Activated gamma-delta T cell treated with Interleukin-2 at 50 U/mL for 16 hours (primary cell): ENCODE measurements around the gene GDPD2.

ENCODE experiments used
- DNase-seq: peaks from one replicate; pipeline ENCODE4 v3.0.0-alpha.2; 2020

Gene GDPD2

DNA sequence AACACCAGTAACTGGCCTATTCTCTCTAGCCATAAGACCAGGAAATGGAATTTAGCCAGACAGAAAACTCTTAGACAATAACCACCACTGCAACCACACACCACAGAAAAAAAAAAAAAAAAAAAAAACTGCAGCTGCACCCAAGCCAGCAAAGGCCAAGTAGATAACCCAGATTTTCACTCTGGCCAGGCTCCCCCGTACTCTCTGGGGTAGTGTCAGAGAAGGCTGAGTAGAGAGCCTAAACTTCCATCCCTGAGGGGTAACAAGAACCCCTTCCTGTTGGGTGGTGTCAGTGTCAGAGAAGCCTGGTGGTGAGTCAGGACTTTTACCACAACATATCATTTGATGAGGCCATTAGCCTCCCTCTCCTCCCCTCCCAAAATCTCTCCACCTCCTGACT lies 15.9 kb downstream of the GDPD2 start:
- DNase-seq: no peak

DNA sequence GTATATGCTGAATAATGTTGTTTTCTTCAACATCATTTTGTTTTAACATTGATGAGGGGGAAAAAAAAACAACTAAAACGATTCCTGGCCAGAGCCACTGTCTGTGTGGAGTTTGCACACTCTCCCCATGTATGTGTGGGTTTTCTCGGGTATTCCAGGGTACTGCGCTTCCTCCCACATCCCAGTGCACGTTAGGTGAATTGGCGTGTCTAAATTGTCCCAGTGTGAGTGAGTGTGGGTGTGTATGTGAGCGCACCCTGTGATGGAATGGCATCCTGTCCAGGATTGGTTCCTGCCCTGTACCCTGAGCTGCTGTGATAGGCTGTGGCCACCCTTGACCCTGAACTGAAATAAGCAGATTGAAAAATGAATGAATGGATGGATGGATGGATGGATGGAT lies 19.1 kb downstream of the GDPD2 start:
- no peak for DNase-seq

DNA sequence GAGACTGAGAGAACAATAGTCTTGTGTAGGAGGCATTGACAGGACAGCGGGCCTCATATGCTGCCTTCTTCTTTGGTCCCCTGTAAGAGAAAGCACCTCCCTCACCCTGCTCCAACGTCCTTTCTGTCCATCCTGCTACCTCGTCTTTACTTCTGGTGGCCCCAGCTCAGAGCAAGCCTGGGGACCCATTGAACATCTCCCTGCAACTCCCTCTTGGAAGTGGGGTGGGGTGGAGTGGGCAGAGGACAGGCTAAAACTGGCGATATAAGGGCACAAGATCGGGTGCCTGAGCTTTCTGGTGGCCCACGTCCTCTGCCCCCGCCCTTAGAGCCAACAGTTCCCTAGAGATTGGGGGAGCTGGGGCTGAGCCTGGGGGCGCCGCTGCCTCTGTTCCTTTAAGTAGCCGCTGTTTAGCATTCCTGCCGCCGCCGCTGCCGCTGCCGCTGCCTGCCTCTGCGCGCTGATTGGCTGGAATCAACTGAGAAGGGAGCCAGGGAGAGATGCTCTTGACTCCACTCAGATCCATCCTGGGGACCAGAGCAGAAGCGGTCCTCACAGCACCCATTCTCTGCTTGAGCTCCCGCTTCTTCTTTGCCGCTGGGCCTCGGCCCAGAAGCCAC lies 21.3 kb downstream of the GDPD2 start, which contains the start of gene DLG3:
Gene DLG3 (plus strand): TSS at position 510 of the 620 bp plus-strand sequence. CDS start 367 bp downstream, outside the sequence.
- no peak for DNase-seq

DNA sequence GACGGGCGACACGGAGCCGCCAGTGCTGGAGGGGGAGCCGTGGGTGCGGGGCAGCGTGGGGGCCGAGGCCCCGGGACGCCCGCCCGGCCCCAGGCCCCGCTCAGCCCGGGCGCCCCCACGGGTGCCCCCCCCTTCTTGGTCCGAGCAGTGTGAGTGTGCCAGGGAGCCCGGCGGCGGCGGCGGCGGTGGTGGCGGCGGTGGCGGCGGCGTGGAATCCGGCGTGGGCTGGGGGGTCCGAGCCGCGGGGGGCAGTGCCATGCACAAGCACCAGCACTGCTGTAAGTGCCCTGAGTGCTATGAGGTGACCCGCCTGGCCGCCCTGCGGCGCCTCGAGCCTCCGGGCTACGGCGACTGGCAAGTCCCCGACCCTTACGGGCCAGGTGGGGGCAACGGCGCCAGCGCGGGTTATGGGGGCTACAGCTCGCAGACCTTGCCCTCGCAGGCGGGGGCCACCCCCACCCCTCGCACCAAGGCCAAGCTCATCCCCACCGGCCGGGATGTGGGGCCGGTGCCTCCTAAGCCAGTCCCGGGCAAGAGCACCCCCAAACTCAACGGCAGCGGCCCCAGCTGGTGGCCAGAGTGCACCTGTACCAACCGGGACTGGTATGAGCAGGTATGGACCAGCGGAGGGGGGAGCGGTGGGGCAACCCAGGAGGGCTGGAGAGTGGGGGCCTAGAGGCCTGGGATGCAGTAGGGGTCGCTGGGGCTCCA lies 22.0 kb downstream of the GDPD2 start:
- no peak for DNase-seq

DNA sequence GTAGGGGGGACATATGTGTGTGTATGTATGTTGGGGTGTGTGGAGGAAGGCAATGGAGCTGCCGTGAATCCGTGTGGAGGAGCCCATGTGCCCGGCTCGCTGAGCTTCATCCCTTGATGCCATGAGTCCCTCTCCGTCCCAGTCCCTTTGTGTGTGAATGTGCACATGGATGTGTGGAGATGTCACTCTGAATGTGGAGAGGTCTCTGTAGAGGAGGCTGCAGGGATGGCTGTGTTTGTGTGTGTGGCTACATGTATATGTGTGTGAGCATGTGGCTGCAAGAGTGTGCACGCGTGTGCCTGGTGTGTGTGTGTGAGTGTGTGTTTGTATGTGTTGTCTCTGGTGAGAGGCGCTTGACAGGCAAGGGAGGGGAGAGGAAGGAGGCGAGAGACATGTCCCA lies 22.8 kb downstream of the GDPD2 start:
- DNase-seq: no peak

DNA sequence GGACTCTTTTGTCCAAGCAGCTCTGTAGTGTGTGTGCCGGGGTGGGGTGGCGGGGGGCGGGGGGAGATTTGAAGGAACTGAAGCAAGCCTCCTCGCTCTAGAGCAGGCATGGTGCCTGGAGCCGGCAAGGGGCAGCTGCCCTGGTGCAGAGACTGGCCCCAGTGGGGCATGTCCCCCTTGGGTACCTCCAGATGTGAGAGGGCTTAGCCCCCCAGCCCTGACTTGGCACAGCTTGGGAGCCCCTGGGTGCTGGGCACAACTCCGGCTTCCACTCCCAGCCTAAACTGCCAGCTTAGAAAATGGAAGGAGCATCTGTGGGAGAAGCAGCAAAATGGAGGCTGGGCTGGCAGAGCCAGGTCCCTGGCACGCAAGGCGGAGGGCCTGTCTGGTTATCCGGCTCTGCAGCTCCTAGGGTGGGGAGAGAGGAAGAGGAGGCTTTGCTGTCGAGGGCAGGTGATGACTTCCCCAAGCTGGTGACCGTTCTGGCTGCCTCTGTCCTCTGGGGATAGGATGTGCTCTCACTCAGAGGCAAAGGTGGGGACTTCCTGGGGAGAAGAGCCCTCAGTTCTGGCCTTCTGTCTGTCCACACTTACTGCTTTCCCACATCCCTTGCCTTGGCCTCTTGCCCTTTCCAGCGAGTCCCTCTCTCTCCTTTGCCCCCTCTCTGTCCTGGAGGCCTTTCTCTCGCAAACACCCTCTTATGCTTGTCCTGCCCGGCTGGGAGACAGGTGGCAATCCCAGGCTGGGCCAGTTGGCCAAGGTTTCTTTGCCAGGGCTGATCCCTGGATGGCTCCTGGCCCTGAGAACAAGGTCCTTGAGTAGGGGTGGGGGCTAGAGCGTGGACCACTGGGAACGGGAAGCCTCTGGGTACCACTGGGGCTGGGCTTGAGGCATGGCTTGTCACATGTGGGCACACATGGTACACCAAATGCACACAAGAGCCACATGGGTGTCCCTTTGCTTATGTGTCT lies 23.6 kb downstream of the GDPD2 start:
- DNase-seq: no peak

DNA sequence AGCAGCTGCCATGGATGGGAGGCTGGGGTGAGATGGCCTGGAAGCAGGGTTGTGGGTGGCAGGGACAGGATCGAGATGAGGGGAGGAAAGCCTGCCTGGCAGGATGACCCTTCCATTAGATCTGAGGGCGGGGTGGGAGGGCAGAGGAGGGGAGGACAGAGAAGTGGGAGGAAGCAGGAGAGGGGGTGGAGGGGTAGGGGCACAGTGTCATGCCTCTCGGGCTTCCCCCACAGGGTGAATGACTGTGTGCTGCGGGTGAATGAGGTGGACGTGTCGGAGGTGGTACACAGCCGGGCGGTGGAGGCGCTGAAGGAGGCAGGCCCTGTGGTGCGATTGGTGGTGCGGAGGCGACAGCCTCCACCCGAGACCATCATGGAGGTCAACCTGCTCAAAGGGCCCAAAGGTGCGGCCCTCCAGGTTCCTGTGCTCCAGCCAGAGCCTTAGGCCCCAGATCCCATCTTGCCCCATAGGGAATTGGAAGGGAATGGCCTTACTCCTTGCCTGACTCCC lies 26.4 kb downstream of the GDPD2 start:
- DNase-seq: no peak

DNA sequence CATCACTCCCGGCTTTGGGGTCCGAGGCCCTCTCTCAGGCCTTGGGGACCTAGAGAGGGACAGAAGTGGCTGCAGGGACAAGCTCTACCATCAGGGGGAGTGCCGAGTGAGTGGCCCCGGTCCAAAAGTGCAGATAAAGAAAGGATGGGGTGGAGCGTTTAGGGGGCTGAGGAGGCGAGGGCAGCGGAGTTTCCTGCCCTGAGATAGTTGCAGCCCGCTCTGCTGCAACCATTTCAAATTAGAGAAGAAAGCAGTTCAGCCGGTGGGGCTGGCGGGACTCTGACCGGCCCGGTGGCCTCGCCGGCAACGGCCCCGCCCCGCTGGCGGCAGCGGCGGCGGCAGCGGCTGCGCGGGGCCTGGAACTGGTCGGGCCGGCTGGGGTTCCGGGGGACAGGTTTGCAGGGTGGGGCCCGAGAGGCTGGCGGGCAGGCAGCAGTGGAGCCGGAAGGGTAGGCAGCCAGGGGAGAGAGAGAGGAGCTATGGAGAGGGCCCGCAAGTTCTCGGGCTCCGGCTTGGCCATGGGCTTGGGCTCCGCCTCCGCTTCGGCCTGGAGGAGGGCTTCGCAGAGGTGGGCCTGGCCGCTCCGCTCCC lies 29.1 kb downstream of the GDPD2 start:
- DNase-seq: peak; percentile 56

DNA sequence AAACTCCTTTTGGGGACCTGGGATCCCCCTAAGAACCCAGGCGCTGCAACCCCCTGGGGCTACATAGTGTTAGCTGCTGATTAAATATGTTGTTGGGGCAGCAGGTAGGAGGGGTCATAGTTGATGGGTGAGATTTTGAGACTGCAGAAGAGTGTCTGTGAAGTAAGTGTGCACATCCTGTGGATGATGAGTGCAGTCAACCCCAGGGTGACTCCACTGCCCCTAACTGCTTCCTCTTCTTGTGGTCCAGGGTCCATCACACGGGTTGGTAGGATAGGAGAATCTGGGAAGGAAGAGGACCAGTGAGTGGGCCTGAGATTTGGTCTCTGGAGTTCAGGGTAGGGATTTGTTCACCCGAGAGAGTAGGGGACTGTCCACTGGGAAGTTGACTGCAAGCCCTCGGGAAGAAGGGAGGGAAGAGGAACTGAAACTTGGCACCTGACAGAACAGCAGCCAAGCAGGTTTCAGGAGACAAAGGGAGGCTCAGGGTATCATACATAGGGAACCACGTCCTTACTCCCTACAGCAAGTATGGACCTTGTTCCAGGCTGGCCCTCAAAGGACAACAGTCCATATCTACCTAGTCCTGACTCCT lies 30.0 kb downstream of the GDPD2 start:
- DNase-seq: no peak

DNA sequence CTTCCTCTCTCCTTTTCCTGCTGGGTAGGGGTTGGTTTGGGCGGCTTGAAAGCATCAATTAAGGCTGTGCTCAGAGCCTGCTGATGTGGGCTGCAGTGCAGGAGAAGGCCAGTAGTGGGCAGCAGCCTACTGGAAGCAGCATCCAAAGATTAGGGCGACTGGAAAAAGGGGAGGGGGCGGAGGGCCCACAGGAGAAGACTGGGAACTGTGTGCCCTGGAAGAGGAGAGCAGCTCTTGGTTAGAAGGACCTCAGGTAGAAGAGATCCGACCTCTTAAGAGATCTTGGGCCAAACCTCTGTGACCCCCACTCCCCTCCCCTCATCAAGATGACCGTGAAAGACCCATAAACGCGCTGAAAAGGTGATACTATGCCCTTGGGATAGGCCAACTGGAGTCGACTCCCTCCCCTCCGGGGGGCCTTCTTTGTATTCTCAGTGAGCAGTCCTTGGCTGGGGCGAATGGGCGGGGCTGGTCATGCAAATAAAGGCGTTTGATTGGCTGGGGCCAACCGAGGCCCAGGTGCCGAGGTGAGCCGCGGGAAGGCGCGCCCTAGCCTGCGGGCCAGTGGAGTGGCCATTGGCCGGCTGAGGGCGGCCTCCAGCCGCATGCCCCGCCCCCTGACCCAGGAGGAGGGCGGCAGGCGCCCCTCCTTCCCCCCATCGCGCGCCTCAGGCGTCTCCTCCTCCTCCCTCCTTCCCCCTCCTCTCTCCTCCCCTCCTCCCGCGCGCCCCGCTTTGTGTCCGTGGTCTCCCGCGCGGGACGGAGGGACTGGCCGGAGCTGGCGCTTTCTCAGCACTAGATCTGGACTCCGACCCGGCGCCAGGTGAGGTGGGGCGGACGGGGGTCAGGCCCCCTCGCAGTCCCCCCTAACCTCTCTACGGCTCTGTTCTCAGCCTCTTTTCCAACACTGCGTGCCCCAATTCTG lies 31.6 kb downstream of the GDPD2 start:
- DNase-seq: peak; percentile 61

DNA sequence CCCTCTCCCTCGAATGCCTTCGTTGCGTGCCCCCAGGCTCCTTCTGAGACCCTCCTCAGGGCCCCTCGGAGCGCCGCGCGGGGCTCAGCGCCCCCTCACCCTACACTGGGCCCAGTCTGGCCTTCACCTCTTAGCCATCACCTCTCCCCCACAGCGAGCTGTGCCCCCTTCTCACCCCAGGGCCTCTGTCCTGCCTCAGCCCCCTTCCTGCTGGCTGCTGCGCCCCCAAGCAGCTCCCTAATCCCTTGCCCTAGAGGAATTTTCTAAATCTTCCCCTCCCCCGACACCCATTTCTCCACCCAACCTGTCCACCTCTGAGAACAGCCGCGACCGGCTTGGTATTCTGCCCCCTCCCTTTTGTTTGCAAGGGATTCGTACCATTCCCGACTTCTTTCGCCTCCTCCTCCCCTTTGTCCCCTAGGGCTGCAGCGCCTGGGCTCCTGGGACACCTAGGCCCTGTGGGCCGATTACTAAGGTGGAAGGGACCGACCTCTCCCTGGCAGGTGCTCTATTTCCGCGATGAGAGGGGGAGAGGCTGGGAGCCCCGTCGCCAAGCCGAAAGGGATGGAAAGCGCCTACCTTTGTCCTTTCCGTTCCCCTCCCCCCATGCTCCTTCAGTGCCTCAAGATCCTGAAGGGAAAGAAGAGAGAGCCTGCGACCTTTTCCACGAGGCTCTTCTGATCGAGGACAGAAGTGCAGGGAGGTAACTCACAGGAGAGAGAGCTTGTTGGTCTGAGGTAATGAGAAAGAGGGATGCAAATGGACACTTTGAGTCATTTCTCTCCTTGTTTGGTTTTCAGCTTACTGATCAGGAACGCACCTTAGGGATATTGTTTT lies 32.5 kb downstream of the GDPD2 start:
- DNase-seq: no peak

DNA sequence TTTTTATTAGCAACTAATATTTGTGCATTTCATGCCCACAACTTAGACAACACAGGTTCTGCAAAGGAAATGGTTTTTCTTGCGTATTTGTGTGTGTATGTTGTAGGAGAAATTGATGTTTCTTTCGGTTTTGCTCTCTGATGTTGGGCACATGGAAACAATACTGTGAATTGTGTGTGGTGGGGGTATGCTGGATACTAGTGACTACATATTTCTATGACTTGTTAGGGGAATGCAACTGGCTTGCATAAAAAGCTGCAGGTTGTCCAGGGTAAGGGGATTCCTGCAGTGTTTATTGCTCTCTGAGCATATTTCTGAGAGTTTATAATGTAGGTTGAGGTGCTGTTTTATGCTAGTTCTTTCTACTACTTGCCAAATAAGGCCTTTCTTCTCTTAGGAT lies 33.1 kb downstream of the GDPD2 start:
- DNase-seq: no peak

DNA sequence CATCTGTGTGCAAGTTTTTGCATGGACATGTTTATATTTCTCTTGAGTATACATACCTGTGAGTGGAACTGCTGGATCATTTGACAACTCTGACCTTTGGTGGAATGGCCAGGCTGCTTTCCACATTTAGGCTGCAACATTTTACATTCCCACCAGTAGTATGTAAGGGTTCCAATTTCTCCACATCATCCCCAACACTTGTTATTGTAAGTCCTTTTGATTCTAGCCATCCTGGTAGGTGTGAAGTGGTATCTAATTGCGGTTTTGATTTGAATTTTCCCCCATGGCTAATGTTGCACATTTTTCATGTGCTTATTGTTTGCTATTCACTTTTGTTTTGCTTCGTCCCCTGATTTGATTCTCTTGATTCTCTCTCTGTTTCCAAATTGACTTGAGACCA lies 37.9 kb downstream of the GDPD2 start:
- DNase-seq: no peak

DNA sequence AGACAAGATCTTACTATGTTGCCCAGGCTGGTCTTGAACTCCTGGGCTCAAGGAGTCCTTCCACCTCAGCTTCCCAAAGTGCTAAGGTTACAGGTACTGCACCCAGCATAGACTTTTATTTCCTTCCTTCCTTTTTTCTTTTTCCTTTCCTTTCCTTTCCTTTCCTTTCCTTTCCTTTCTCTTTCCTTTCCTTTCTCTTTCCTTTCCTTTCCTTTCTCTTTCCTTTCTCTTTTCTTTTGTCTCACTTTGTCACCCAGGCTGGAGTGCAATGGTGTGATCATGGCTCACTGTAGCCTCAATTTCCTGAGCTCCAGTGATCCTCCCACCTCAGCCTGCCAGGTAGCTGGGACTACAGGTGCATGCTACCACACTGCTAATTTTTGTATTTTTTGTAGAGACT lies 40.9 kb downstream of the GDPD2 start:
- no peak for DNase-seq

DNA sequence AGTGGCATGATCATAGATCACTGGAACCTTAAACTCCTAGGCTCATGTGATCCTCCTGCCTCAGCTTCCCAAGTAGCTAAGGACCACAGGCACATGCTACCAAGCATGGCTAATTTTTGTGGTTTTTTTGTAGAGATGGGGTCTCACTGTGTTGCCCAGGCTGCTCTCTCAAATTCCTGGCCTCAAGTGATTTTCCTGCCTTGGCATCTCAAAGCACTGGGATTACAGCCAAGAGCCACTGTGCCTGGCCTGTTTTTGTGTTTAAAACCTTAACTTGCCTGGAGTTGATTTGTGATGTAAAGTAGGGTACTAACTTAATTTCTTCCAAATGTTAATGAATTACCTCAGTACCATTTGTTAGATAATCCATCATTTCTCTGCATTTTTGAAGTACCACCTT lies 43.9 kb downstream of the GDPD2 start:
- DNase-seq: no peak

DNA sequence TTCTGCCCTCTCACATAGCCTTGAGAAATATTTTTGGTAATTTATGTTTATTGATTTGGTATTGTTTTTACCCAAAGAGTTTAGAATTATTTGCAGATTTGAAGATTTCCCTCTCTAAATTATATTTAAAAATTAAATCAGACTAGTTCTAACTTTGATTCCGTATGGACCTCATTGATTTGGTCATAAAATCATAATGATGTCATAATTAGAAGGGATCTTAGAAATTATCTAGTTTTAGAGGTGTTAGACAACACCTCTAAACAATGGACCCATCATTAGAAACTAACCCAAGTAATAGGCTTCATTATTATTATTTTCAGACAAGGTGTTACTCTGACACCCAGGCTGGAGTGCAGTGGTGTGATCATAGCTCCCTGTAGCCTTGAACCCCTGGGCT lies 45.6 kb downstream of the GDPD2 start:
- no peak for DNase-seq

DNA sequence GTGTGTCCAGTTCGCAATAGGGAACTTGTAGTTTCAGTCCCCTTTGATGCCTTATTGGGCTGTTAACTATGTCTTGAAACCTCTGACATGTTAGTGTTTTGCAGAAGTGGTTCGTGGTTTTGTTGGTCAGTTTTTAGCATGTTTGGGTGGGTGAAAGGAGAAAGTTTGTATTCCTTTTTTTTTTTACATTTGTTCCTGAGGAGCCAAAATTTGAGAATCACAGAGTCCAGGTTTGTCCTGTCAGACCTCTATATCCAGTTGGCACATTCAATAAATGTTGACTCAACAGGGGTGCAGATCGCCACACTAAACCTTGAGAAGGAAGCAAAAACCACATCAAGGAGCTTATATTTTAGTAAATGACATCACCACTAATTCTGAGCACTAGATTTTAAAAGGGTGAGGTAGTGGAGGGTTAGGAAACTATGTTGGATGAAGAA lies 47.8 kb downstream of the GDPD2 start:
- no peak for DNase-seq

DNA sequence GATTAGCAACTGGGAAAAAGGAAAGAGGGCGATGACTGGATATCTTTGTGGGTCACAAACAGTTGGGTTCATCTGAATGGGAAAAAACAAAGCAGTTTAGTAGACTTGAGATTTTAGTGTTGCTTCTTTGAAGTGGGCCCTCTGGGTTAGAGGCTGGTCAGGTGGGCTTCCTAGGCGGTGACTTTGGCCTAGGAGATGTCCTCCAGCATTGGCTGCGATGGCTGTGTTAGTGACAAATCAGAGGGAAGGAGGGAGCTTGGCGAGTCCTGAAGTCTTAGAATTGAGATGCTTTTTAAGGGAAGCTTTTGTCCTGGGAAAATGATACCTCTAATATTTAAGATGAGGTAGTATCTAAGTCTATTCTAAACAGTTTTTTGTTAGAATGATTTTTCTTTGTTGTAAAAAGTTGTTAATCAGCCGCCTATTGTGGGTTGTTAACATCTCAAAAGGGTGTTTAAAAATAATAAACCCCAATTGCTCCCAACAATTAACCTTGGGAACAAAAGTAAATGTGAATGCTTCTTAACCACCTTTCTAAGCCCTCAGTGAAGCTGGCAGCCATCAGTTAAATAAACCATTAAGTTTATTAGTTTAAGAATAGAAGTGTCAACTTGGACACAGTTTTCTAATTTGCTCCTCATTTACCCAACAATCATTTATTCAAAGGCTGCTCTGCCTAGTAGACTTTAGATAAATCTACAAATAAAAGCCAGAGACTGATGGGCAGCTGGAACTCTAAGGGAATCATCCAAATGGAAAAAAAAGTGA lies 53.2 kb downstream of the GDPD2 start:
- no peak for DNase-seq

DNA sequence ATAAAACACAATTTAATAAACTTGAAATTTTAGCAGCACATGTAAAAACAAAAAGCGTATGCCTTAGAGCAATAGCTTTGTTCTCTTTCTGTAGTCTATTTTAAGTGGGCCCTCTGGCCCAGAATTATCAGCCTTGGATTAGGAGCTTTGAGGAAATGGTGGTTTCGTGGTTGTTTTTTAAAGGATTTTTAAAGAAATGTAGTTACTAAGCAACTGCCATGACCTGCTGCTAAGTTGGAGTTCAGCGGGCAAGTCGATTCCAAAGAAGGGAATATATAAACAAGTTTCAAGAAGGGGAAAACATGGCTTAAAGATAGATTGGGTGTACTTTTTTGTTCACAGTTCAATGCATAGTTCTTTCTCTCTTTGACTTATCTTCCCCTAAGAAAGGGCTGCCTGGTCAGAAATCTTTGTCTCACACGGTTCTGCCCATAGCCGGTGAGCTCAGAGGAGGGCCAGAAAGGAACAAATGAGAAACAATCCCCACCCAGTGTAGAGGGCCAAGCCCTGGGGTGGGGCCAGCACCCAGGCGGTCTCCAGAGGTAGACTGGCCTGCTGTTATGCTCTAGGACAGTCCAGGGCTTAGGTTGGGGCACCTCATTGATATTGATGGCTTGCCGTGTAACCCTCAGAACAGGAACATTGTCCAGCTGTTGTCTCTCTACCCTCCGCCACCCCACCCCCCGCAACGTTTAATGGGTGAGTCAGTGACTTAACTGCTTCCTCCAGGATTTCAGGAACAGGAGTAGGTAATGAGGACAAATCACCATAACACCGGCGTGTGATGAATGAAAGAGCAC lies 54.0 kb downstream of the GDPD2 start:
- no peak for DNase-seq
